Upper lobe of left lung (tissue), 6 donors: ENCODE measurements around the gene COL6A1. TPM values are rescaled to one million over a fixed set of nuclear protein-coding genes. Genes with fewer than 3 reads are reported as not detected.

Source experiments
- ATAC-seq, 2 donors: fragments of 200-7000 bp; cut with Tn5 transposase; one replicate each; pipeline ENCODE4 v1.9.1; 2022; ENCODE audit warnings: mild to moderate bottlenecking in 2 of 2, moderate library complexity in 2 of 2; ENCODE audit not compliant: low FRiP score in 2 of 2
- DNase-seq, 2 donors: peaks; one replicate each; pipeline ENCODE4 v3.0.0-alpha.2; 2019 to 2020
- H3K27ac ChIP-seq, 4 donors: fragments of 200-600 bp; sonication (generic); one replicate each; pipeline ENCODE4 v1.5.1; 2016 to 2019
- H3K27me3 ChIP-seq, 4 donors: fragments of 200-600 bp; sonication (generic); one replicate each; pipeline ENCODE4 v1.5.1; 2017 to 2019
- H3K36me3 ChIP-seq, 4 donors: fragments of 200-600 bp; sonication (generic); one replicate each; pipeline ENCODE4 v1.5.1; 2016 to 2019
- H3K4me1 ChIP-seq, 4 donors: fragments of 200-600 bp; sonication (generic); one replicate each; pipeline ENCODE4 v1.5.1; 2018 to 2019
- H3K4me3 ChIP-seq, 4 donors: fragments of 200-600 bp; sonication (generic); one replicate each; pipeline ENCODE4 v1.5.1; 2017 to 2019; ENCODE audit warnings: mild to moderate bottlenecking in 2 of 4, moderate library complexity in 1 of 4
- H3K9me3 ChIP-seq, 4 donors: fragments of 200-600 bp; sonication (generic); one replicate each; pipeline ENCODE4 v1.5.1; 2018 to 2019
- CTCF ChIP-seq, 6 experiments: fragments of 450-650 bp in 4 of 6; fragments of 200-600 bp in 2 of 6; sonication (generic) in 2 of 6; IDR thresholded peaks; one replicate each; pipeline ENCODE4 v1.5.1; 2016 to 2019; ENCODE audit warnings: antibody characterized with exemption in 6 of 6
- EP300 ChIP-seq, 4 donors: sonication (generic); formaldehyde crosslinking; IDR thresholded peaks; one replicate each; pipeline ENCODE4 v1.5.1; 2017; ENCODE audit warnings: antibody characterized with exemption in 4 of 4, control low read depth in 2 of 4
- POLR2A ChIP-seq, 4 donors: fragments of 450-650 bp; IDR thresholded peaks; one replicate each; pipeline ENCODE4 v1.5.1; 2016 to 2017; ENCODE audit warnings: antibody characterized with exemption in 4 of 4, mild to moderate bottlenecking in 2 of 4
- POLR2AphosphoS5 ChIP-seq, 2 donors: sonication (generic); formaldehyde crosslinking; IDR thresholded peaks; one replicate each; pipeline ENCODE4 v1.5.1; 2017; ENCODE audit warnings: antibody characterized with exemption in 2 of 2
- WGBS, 2 donors: methylation state at CpG; one replicate each; pipeline ENCODE4 v1.1.5; 2017 to 2018; 5-methylcytosine and 5-hydroxymethylcytosine counted together
- total RNA-seq, 6 donors: library from RNA; depleted of rRNA in 4 of 6; stranded (reverse); fragments of >200 nt in 4 of 6; gene quantifications; one replicate each; pipeline versions ENCODE4 v1.1.0 to v1.2.1, GENCODE V29; 2016 to 2021
- donor health status: DM: no; HTN: no; CAD: no; lungs with moderate emphysema.
- donor health status: DM: no; HTN: yes; CAD: no; lungs with severe emphysema.

Gene COL6A1
- total RNA-seq, 6 donors from 2014 or later, result 61.9 to 351 (median 205) TPM

GRCh38 chr21:45954261-45954660 lies 27.3 kb upstream of the COL6A1 start:
- 60 to 63% methylated on average over 12 of the region's 12 CpGs for WGBS, 2 donors

GRCh38 chr21:45954921-45955320 lies 26.6 kb upstream of the COL6A1 start:
- Histone ChIP-seq H3K9me3 (no peaks in the 10 kb centered on the region), H3K4me3 (no peak overlapping the region), H3K36me3 (no peaks in the 10 kb centered on the region), H3K27me3 (no peaks in the 10 kb centered on the region), H3K27ac (no peak overlapping the region), H3K4me1 (peaks cover 0 to 8% (median 3%) of the 10 kb centered on the region in 4 donors)
- ATAC-seq (no peak), DNase-seq (no peak)
- TF ChIP-seq CTCF (IDR thresholded peaks at IDR 0.05) (no peak), EP300 (IDR thresholded peaks at IDR 0.05) (no peak), POLR2AphosphoS5 (IDR thresholded peaks at IDR 0.05) (no peak), POLR2A (IDR thresholded peaks at IDR 0.05) (no peak)
- 94% methylated on average over 6 of the region's 6 CpGs for WGBS, 2 donors

More at GRCh38 chr21:45954261-45954660, 27.3 kb upstream of the COL6A1 start:
- TF ChIP-seq POLR2A (IDR thresholded peaks at IDR 0.05) (no peak), EP300 (IDR thresholded peaks at IDR 0.05) (no peak), CTCF (IDR thresholded peaks at IDR 0.05) (no peak), POLR2AphosphoS5 (IDR thresholded peaks at IDR 0.05) (no peak)
- no peak for DNase-seq
- Histone ChIP-seq H3K4me3 (no peak overlapping the region), H3K4me1 (peaks cover 0 to 8% (median 3%) of the 10 kb centered on the region in 4 donors), H3K27ac (peak overlapping the region in 3 of 4 donors; percentile 39 to 56 (median 50)), H3K36me3 (no peaks in the 10 kb centered on the region), H3K27me3 (no peaks in the 10 kb centered on the region), H3K9me3 (no peaks in the 10 kb centered on the region)
- ATAC-seq, result peak in 1 of 2 donors; percentile 54

GRCh38 chr21:45957551-45957950 lies 24.0 kb upstream of the COL6A1 start:
- no peak for ATAC-seq
- WGBS, 2 donors, result 70 to 82% methylated on average over 4 of the region's 4 CpGs

GRCh38 chr21:45957981-45958600 lies 23.5 kb upstream of the COL6A1 start:
- ATAC-seq (peak; percentile 69 to 83), DNase-seq (no peak)
- Histone ChIP-seq H3K4me1 (no peaks in the 10 kb centered on the region), H3K27me3 (no peaks in the 10 kb centered on the region), H3K4me3 (no peak overlapping the region), H3K27ac (peak overlapping the region; percentile 19 to 36 (median 30)), H3K9me3 (peaks cover 0 to 5% (median 0%) of the 10 kb centered on the region in 4 donors), H3K36me3 (no peaks in the 10 kb centered on the region)
- TF ChIP-seq POLR2A (IDR thresholded peaks at IDR 0.05), result no peak
- peak in 1 of 2 donors; percentile 17 for TF ChIP-seq POLR2AphosphoS5 (IDR thresholded peaks at IDR 0.05)
- 34 to 42% methylated on average over 7 of the region's 7 CpGs for WGBS, 2 donors

More at GRCh38 chr21:45957551-45957950, 24.0 kb upstream of the COL6A1 start:
- Histone ChIP-seq H3K4me1 (no peaks in the 10 kb centered on the region), H3K36me3 (no peaks in the 10 kb centered on the region), H3K27ac (peak overlapping the region; percentile 2 to 36 (median 16)), H3K27me3 (no peaks in the 10 kb centered on the region), H3K9me3 (peaks cover 0 to 5% (median 0%) of the 10 kb centered on the region in 4 donors), H3K4me3 (no peak overlapping the region)
- TF ChIP-seq CTCF (IDR thresholded peaks at IDR 0.05) (no peak), POLR2AphosphoS5 (IDR thresholded peaks at IDR 0.05) (no peak), EP300 (IDR thresholded peaks at IDR 0.05) (no peak), POLR2A (IDR thresholded peaks at IDR 0.05) (no peak)
- no peak for DNase-seq

GRCh38 chr21:45959182-45959581 lies 22.4 kb upstream of the COL6A1 start:
- 68 to 71% methylated on average over 5 of the region's 5 CpGs for WGBS, 2 donors
- ATAC-seq (no peak), DNase-seq (no peak)
- peaks cover 0 to 5% (median 0%) of the 10 kb centered on the region in 4 donors for H3K9me3 ChIP-seq
- TF ChIP-seq EP300 (IDR thresholded peaks at IDR 0.05) (no peak), POLR2AphosphoS5 (IDR thresholded peaks at IDR 0.05) (no peak), POLR2A (IDR thresholded peaks at IDR 0.05) (no peak), CTCF (IDR thresholded peaks at IDR 0.05) (no peak)
- no peak overlapping the region for H3K4me3 ChIP-seq
- no peaks in the 10 kb centered on the region for H3K27me3 ChIP-seq
- no peaks in the 10 kb centered on the region for H3K4me1 ChIP-seq
- no peaks in the 10 kb centered on the region for H3K36me3 ChIP-seq
- H3K27ac ChIP-seq, result peak overlapping the region; percentile 3 to 36 (median 17)
